Muscle layer of duodenum (tissue), 2 donors: ENCODE results near the gene WNK2.
"Not testable (repeated sequence)": the region's sequence is repeated elsewhere in the genome, so short reads cannot be mapped to it uniquely, and the experiment has no call there.

Experiments used
- H3K27ac ChIP-seq: one replicate; pipeline ENCODE4 v1.7.0; 2013; ENCODE audit warnings: mild to moderate bottlenecking, low read length
- H3K27me3 ChIP-seq: one replicate; pipeline ENCODE4 v1.7.0; 2013; ENCODE audit warnings: low read depth, mild to moderate bottlenecking, control low read depth, low read length
- H3K36me3 ChIP-seq, 2 donors: one replicate each; pipeline ENCODE4 v1.7.0; 2013; ENCODE audit warnings: low read length in 2 of 2, control low read depth in 1 of 2, mild to moderate bottlenecking in 1 of 2; ENCODE audit not compliant: insufficient read depth in 2 of 2, control insufficient read depth in 1 of 2
- H3K4me1 ChIP-seq, 2 donors: one replicate each; pipeline ENCODE4 v1.7.0; 2013; ENCODE audit warnings: low read length in 2 of 2, mild to moderate bottlenecking in 2 of 2, control low read depth in 1 of 2, moderate library complexity in 1 of 2; ENCODE audit not compliant: insufficient read depth in 2 of 2, control insufficient read depth in 1 of 2
- H3K4me3 ChIP-seq, 2 donors: one replicate each; pipeline ENCODE4 v1.7.0; 2013; ENCODE audit warnings: low read length in 2 of 2, low read depth in 1 of 2, mild to moderate bottlenecking in 1 of 2
- H3K9me3 ChIP-seq, 2 donors: one replicate each; pipeline ENCODE4 v1.7.0; 2013; ENCODE audit warnings: low read length in 2 of 2, control low read depth in 1 of 2, mild to moderate bottlenecking in 1 of 2; ENCODE audit not compliant: control insufficient read depth in 1 of 2
- donor health status: healthy.

Gene WNK2

GRCh38 chr9:93345643-93346230 lies 161.8 kb downstream of the WNK2 start:
- peaks cover 0 to 9% of the 10 kb centered on the region in 2 donors for H3K4me1 ChIP-seq
- no peaks in the 10 kb centered on the region for H3K36me3 ChIP-seq
- peaks cover 7% of the 10 kb centered on the region for H3K27me3 ChIP-seq
- H3K27ac ChIP-seq = no peak overlapping the region
- H3K9me3 ChIP-seq = no peaks in the 10 kb centered on the region
- peak overlapping the region; percentile 53 to 65 for H3K4me3 ChIP-seq

GRCh38 chr9:93346231-93347112 lies 162.5 kb downstream of the WNK2 start:
- no peaks in the 10 kb centered on the region for H3K9me3 ChIP-seq
- no peaks in the 10 kb centered on the region for H3K36me3 ChIP-seq
- H3K27ac ChIP-seq = no peak overlapping the region
- peaks cover 7% of the 10 kb centered on the region for H3K27me3 ChIP-seq
- H3K4me1 ChIP-seq = peaks cover 0 to 9% of the 10 kb centered on the region in 2 donors
- H3K4me3 ChIP-seq = peak overlapping the region; percentile 53 to 65

GRCh38 chr9:93347371-93347975 lies 163.5 kb downstream of the WNK2 start:
- H3K9me3 ChIP-seq, H3K36me3 ChIP-seq, H3K27ac ChIP-seq, H3K27me3 ChIP-seq, H3K4me1 ChIP-seq, H3K4me3 ChIP-seq: not testable (repeated sequence)

GRCh38 chr9:93353413-93354310 lies 169.7 kb downstream of the WNK2 start:
- not testable (repeated sequence) for H3K4me3 ChIP-seq, H3K27ac ChIP-seq, H3K36me3 ChIP-seq, H3K4me1 ChIP-seq, H3K27me3 ChIP-seq, H3K9me3 ChIP-seq

GRCh38 chr9:93354451-93354850 lies 170.5 kb downstream of the WNK2 start:
- Histone ChIP-seq H3K9me3 (no peaks in the 10 kb centered on the region), H3K27ac (no peak overlapping the region), H3K4me1 (no peaks in the 10 kb centered on the region), H3K36me3 (no peaks in the 10 kb centered on the region), H3K27me3 (no peaks in the 10 kb centered on the region), H3K4me3 (no peak overlapping the region)

GRCh38 chr9:93355827-93356226 lies 171.9 kb downstream of the WNK2 start:
- Histone ChIP-seq H3K27ac (no peak overlapping the region), H3K36me3 (no peaks in the 10 kb centered on the region), H3K27me3 (no peaks in the 10 kb centered on the region), H3K4me3 (no peak overlapping the region), H3K9me3 (no peaks in the 10 kb centered on the region), H3K4me1 (no peaks in the 10 kb centered on the region)

- Histone ChIP-seq H3K4me3 (no peak overlapping the region), H3K4me1 (no peaks in the 10 kb centered on the region), H3K9me3 (peaks cover 0 to 2% of the 10 kb centered on the region in 2 donors), H3K27me3 (no peaks in the 10 kb centered on the region), H3K27ac (no peak overlapping the region), H3K36me3 (no peaks in the 10 kb centered on the region)
Measured at GRCh38 chr9:93357649-93358048, 173.7 kb downstream of the WNK2 start.

GRCh38 chr9:93359907-93360306 lies 176.0 kb downstream of the WNK2 start:
- not testable (repeated sequence) for H3K4me3 ChIP-seq, H3K4me1 ChIP-seq, H3K36me3 ChIP-seq, H3K27me3 ChIP-seq, H3K9me3 ChIP-seq, H3K27ac ChIP-seq

GRCh38 chr9:93361995-93362394 lies 178.1 kb downstream of the WNK2 start:
- no peaks in the 10 kb centered on the region for H3K36me3 ChIP-seq
- H3K4me1 ChIP-seq = no peaks in the 10 kb centered on the region
- H3K27me3 ChIP-seq = no peaks in the 10 kb centered on the region
- H3K4me3 ChIP-seq = no peak overlapping the region
- H3K27ac ChIP-seq = no peak overlapping the region
- peaks cover 0 to 2% of the 10 kb centered on the region in 2 donors for H3K9me3 ChIP-seq

GRCh38 chr9:93364734-93365426 lies 180.9 kb downstream of the WNK2 start:
- no peaks in the 10 kb centered on the region for H3K36me3 ChIP-seq
- H3K27me3 ChIP-seq = no peaks in the 10 kb centered on the region
- no peaks in the 10 kb centered on the region for H3K4me1 ChIP-seq
- no peak overlapping the region for H3K27ac ChIP-seq
- no peak overlapping the region for H3K4me3 ChIP-seq
- peaks cover 0 to 2% of the 10 kb centered on the region in 2 donors for H3K9me3 ChIP-seq
